Measurements from ENCODE around the gene SMIM22.

The SMIM22 gene

GRCh38 chr16:4795828-4796572 is 831 bp downstream of the SMIM22 start:
- H3K4me3 ChIP-seq (replicated peaks in 1 of 2; ENCODE audit: low read depth in 2 of 2, low read length in 2 of 2), result no peak overlapping the region
- DNase-seq (ENCODE audit: low read depth in 2 of 2), result no peak
- TF ChIP-seq, protein P1, sequence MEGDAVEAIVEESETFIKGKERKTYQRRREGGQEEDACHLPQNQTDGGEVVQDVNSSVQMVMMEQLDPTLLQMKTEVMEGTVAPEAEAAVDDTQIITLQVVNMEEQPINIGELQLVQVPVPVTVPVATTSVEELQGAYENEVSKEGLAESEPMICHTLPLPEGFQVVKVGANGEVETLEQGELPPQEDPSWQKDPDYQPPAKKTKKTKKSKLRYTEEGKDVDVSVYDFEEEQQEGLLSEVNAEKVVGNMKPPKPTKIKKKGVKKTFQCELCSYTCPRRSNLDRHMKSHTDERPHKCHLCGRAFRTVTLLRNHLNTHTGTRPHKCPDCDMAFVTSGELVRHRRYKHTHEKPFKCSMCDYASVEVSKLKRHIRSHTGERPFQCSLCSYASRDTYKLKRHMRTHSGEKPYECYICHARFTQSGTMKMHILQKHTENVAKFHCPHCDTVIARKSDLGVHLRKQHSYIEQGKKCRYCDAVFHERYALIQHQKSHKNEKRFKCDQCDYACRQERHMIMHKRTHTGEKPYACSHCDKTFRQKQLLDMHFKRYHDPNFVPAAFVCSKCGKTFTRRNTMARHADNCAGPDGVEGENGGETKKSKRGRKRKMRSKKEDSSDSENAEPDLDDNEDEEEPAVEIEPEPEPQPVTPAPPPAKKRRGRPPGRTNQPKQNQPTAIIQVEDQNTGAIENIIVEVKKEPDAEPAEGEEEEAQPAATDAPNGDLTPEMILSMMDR (IDR thresholded peaks at IDR 0.05; ENCODE audit: low read depth, low read length), result no peak

- TF ChIP-seq, protein P1 (IDR thresholded peaks at IDR 0.05; ENCODE audit: low read depth, low read length), result no peak
- H3K4me3 ChIP-seq (replicated peaks in 1 of 2; ENCODE audit: low read depth in 2 of 2, low read length in 2 of 2), result no peak overlapping the region
- no peak for DNase-seq (ENCODE audit: low read depth in 2 of 2)
These were observed 2.0 kb downstream of the SMIM22 start for GRCh38 chr16:4796982-4797804.

- H3K4me3 ChIP-seq (replicated peaks in 1 of 2; ENCODE audit: low read depth in 2 of 2, low read length in 2 of 2), result no peak overlapping the region
- DNase-seq (ENCODE audit: low read depth in 2 of 2), result no peak
- TF ChIP-seq, protein P1 (IDR thresholded peaks at IDR 0.05; ENCODE audit: low read depth, low read length), result no peak
These were observed 2.7 kb downstream of the SMIM22 start for GRCh38 chr16:4797805-4798252.

DNA sequence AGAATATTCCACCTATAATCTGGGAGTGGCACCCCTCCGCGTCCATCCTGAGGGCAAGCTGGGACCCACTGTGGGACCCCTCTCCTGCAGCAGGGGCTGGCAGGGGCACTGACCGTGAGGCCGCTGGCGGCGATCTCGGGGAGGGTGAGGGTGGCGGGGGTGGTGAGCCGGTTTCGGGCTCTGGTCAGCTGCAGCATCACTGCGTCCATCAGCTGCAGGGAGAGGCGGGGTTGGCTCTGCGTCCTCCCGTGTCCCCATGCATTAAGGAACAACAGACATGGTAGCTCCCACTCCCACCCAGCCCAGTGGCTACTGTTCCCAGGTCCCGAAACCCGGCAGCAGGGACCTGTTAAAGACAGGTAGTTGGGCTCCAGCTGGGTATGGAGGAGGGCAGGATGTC is 3.3 kb downstream of the SMIM22 start:
- no peak for DNase-seq (ENCODE audit: low read depth in 2 of 2)
- H3K4me3 ChIP-seq (replicated peaks in 1 of 2; ENCODE audit: low read depth in 2 of 2, low read length in 2 of 2), result no peak overlapping the region
- TF ChIP-seq, protein P1 (IDR thresholded peaks at IDR 0.05; ENCODE audit: low read depth, low read length), result no peak

DNA sequence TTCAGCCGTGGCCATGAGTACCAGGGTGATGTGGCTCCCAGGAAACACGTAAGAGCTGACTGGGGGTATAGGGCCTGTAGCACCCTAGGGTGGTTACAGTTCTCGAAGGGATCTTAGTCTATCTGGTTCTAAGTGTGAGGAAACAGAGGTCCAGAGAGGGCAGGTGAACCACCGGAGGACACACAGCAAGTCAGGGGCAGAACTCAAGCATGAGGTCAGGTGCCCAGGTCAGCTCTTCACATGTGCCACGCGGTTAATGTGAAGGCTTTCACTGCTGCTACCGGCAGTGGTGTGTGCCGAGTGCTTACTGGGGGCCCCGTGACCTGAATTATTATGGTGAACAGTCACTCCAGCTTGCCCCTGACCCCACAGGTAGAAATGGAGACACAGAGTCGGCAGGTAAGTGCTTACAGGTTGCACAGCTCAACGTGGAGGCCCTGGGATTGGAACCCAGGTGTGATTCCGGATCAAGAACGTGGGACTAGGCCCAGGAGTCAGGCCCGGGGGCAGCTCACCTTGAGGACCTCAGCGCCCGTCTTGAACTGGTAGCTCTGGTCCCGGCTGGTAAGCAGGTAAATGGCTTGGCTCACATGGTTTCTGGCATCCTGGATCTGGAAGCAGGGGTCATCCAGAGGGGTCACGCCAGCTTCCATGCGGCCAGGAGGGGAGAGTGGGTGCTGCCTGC is 4.1 kb downstream of the SMIM22 start:
- DNase-seq (ENCODE audit: low read depth in 2 of 2), result no peak
- TF ChIP-seq, protein P1 (IDR thresholded peaks at IDR 0.05; ENCODE audit: low read depth, low read length), result no peak
- H3K4me3 ChIP-seq (replicated peaks in 1 of 2; ENCODE audit: low read depth in 2 of 2, low read length in 2 of 2), result no peak overlapping the region

DNA sequence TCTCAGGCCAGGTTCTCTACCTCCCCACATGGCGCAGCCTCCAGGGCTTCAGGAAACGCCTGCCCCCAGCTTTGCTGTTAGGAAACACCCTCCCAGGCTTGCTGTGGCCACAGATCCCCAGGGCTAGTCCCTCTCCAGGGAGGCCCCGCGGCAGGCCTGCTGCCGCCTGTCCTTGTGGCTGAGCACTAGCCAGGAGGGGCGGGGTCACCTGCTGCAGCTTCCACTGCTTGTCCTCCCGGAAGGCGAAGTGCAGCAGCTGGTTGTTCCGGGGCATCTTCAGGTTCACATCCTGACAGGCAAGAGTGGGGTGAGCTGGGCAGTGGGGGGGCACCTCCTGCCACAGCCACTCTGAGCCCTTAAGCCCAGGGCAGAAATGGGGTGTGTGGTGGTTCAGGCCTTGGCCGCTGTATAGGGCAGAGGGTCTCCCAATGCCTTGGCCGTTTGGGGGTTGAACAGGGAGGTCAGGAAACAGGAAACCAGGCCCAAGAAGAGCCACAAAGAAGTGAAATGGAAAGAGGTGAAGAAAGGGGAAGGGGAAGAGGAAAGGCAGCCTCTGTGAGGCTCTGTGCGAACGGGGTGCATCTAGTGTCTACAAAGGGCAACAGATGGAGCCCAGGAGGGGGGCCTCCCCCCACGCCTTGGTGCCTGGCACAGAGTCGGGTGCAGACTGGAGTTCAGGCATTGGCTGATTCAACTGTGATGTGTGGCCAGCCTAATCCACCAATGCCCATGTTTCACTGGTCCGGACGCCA is 5.3 kb downstream of the SMIM22 start:
- H3K4me3 ChIP-seq (replicated peaks in 1 of 2; ENCODE audit: low read depth in 2 of 2, low read length in 2 of 2), result no peak overlapping the region
- DNase-seq (ENCODE audit: low read depth in 2 of 2), result no peak
- TF ChIP-seq, protein P1 (IDR thresholded peaks at IDR 0.05; ENCODE audit: low read depth, low read length), result no peak
